ENCODE measurements around the gene SPPL2B. TPM values are rescaled to one million over a fixed set of nuclear protein-coding genes. Genes with fewer than 3 reads are reported as not detected.

Gene SPPL2B
- total and polyA plus RNA-seq, 4 donors = 9.5 to 34.6 (median 21.4) TPM

- no peak for DNase-seq (ENCODE audit: low spot score)
- H3K9me3 ChIP-seq (ENCODE audit: control insufficient read depth in 4 of 4, low read length in 3 of 4) = no peaks in the 10 kb centered on the region
- no peak within 1 kb of the TSS for H3K27ac ChIP-seq (ENCODE audit: low read depth in 1 of 2, low read length in 2 of 2)
- WGBS = 23% methylated on average over 44 of the region's 44 CpGs
- no peak for TF ChIP-seq ATF3 (IDR thresholded peaks at IDR 0.05)
- TF ChIP-seq EGR1 (IDR thresholded peaks at IDR 0.05; ENCODE audit: low read depth in 2 of 2) = no peak
- no peak for TF ChIP-seq JUND (IDR thresholded peaks at IDR 0.05)
- TF ChIP-seq HNF4A (conservative IDR thresholded peaks at IDR 0.05) = no peak
- no peak for TF ChIP-seq YY1 (IDR thresholded peaks at IDR 0.05)
- no peak for TF ChIP-seq FOXA2 (IDR thresholded peaks at IDR 0.05)
- no peak for TF ChIP-seq NR2F2 (IDR thresholded peaks at IDR 0.05)
- no peak for TF ChIP-seq RAD21 (IDR thresholded peaks at IDR 0.05)
- no peak for TF ChIP-seq GABPA (IDR thresholded peaks at IDR 0.05 in 1 of 2, conservative IDR thresholded peaks at IDR 0.05 in 1 of 2)
- no peak for TF ChIP-seq FOXA1 (IDR thresholded peaks at IDR 0.05)
- no peak for TF ChIP-seq RXRA (IDR thresholded peaks at IDR 0.05)
- TF ChIP-seq MAX (IDR thresholded peaks at IDR 0.05) = no peak
- TF ChIP-seq TAF1 (conservative IDR thresholded peaks at IDR 0.05) = no peak
- TF ChIP-seq ZBTB33 (IDR thresholded peaks at IDR 0.05) = no peak
- TF ChIP-seq HNF4G (IDR thresholded peaks at IDR 0.05) = no peak
- H3K9ac ChIP-seq (ENCODE audit: low read depth in 1 of 2, low read length in 2 of 2) = no peak within 1 kb of the TSS
- H3K36me3 ChIP-seq (ENCODE audit: control insufficient read depth in 4 of 4, insufficient read depth in 3 of 4, low read depth in 1 of 4, low read length in 3 of 4) = no peaks in the 10 kb centered on the region
- peaks cover 0 to 10% (median 0%) of the 10 kb centered on the region in 4 donors for H3K27me3 ChIP-seq (ENCODE audit: control insufficient read depth in 4 of 4, insufficient read depth in 4 of 4, low read length in 3 of 4)
- H3K4me1 ChIP-seq (ENCODE audit: control insufficient read depth in 4 of 4, insufficient read depth in 4 of 4, low read length in 3 of 4) = no peaks in the 10 kb centered on the region
- no peak within 1 kb of the TSS for H3K4me3 ChIP-seq (ENCODE audit: low read depth in 1 of 3, low read length in 3 of 3)
Measured at GRCh38 chr19:2359992-2360685, 31.7 kb downstream of the SPPL2B start, which contains the start of gene TMPRSS9. TSS of gene TMPRSS9 (plus strand) at chr19:2360265. CDS start at chr19:2389786, 29,521 bp downstream.

- WGBS = 56% methylated on average over 11 of the region's 11 CpGs
- Histone ChIP-seq H3K4me3 (ENCODE audit: low read depth in 1 of 3, low read length in 3 of 3) (no peak overlapping the region), H3K4me1 (ENCODE audit: control insufficient read depth in 4 of 4, insufficient read depth in 4 of 4, low read length in 3 of 4) (no peaks in the 10 kb centered on the region), H3K27me3 (ENCODE audit: control insufficient read depth in 4 of 4, insufficient read depth in 4 of 4, low read length in 3 of 4) (peaks cover 0 to 10% (median 0%) of the 10 kb centered on the region in 4 donors), H3K36me3 (ENCODE audit: control insufficient read depth in 4 of 4, insufficient read depth in 3 of 4, low read depth in 1 of 4, low read length in 3 of 4) (no peaks in the 10 kb centered on the region), H3K27ac (ENCODE audit: low read depth in 1 of 2, low read length in 2 of 2) (no peak overlapping the region), H3K9me3 (ENCODE audit: control insufficient read depth in 4 of 4, low read length in 3 of 4) (no peaks in the 10 kb centered on the region), H3K9ac (ENCODE audit: low read depth in 1 of 2, low read length in 2 of 2) (no peak overlapping the region)
- DNase-seq (ENCODE audit: low spot score) = no peak
- TF ChIP-seq MAX (IDR thresholded peaks at IDR 0.05) (no peak), GABPA (IDR thresholded peaks at IDR 0.05 in 1 of 2, conservative IDR thresholded peaks at IDR 0.05 in 1 of 2) (no peak), TAF1 (conservative IDR thresholded peaks at IDR 0.05) (no peak), ATF3 (IDR thresholded peaks at IDR 0.05) (no peak), HNF4G (IDR thresholded peaks at IDR 0.05) (no peak), RXRA (IDR thresholded peaks at IDR 0.05) (no peak), ZBTB33 (IDR thresholded peaks at IDR 0.05) (no peak), SP1 (IDR thresholded peaks at IDR 0.05) (no peak)
Measured at GRCh38 chr19:2360833-2361232, 32.3 kb downstream of the SPPL2B start.

Data from liver (tissue), 9 donors.